IPS-15b (cell line): ENCODE results near the gene MGRN1.

Experiments
- H3K27me3 ChIP-seq: one replicate; pipeline ENCODE4 v1.6.1; 2013; ENCODE audit warnings: low read length; ENCODE audit not compliant: control insufficient read depth, insufficient read depth
- H3K36me3 ChIP-seq: one replicate; pipeline ENCODE4 v1.6.1; 2013; ENCODE audit warnings: low read length; ENCODE audit not compliant: control insufficient read depth, insufficient read depth
- H3K4me1 ChIP-seq: one replicate; pipeline ENCODE4 v1.6.1; 2013; ENCODE audit warnings: mild to moderate bottlenecking, low read length; ENCODE audit not compliant: control insufficient read depth, insufficient read depth
- H3K4me3 ChIP-seq: one replicate; pipeline ENCODE4 v1.5.1; 2013; ENCODE audit warnings: low read depth, low read length
- H3K9ac ChIP-seq: one replicate; pipeline ENCODE4 v1.6.1; 2013; ENCODE audit warnings: low read depth, mild to moderate bottlenecking, low read length
- H3K9me3 ChIP-seq: one replicate; pipeline ENCODE4 v1.6.1; 2013; ENCODE audit warnings: mild to moderate bottlenecking, low read length; ENCODE audit not compliant: control insufficient read depth, insufficient read depth

MGRN1 gene

GRCh38 chr16:4593086-4593485 lies 31.5 kb upstream of the MGRN1 start:
- Histone ChIP-seq H3K4me3 (no peak overlapping the region), H3K27me3 (no peaks in the 10 kb centered on the region), H3K4me1 (peaks cover 15% of the 10 kb centered on the region), H3K9me3 (peaks cover 4% of the 10 kb centered on the region), H3K36me3 (no peaks in the 10 kb centered on the region), H3K9ac (no peak overlapping the region)

- Histone ChIP-seq H3K27me3 (no peaks in the 10 kb centered on the region), H3K36me3 (no peaks in the 10 kb centered on the region), H3K4me3 (no peak overlapping the region), H3K9me3 (no peaks in the 10 kb centered on the region), H3K4me1 (peaks cover 15% of the 10 kb centered on the region), H3K9ac (peak overlapping the region; percentile 41)
Observed at GRCh38 chr16:4594433-4595410, 29.9 kb upstream of the MGRN1 start.

GRCh38 chr16:4597174-4597573 lies 27.5 kb upstream of the MGRN1 start:
- Histone ChIP-seq H3K4me1 (peaks cover 17% of the 10 kb centered on the region), H3K36me3 (no peaks in the 10 kb centered on the region), H3K4me3 (no peak overlapping the region), H3K9me3 (no peaks in the 10 kb centered on the region), H3K27me3 (no peaks in the 10 kb centered on the region), H3K9ac (no peak overlapping the region)

GRCh38 chr16:4599037-4599436 lies 25.6 kb upstream of the MGRN1 start:
- H3K36me3 ChIP-seq = no peaks in the 10 kb centered on the region
- H3K4me1 ChIP-seq = peaks cover 3% of the 10 kb centered on the region
- no peak overlapping the region for H3K9ac ChIP-seq
- no peak overlapping the region for H3K4me3 ChIP-seq
- H3K9me3 ChIP-seq = no peaks in the 10 kb centered on the region
- H3K27me3 ChIP-seq = no peaks in the 10 kb centered on the region

DNA sequence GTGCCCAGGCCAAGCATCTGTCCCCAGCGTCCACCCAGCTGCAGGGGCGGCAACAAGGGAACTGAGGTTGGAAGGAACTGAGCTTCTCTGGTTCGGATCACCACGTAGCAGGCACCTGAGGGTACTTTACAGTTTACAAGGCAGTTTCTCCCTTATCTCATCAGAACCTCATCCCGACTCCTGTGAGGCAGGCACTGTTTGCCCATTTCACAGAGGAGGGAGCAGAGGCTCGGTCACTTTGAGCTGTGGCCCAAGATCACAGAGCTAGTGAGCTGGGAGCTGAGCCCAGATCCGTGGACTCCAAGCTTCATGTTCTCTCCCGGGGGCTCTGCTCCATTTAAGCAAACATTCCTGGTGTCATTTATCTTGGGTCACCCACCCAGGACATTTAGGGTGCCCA lies 25.1 kb upstream of the MGRN1 start:
- peaks cover 2% of the 10 kb centered on the region for H3K4me1 ChIP-seq
- no peaks in the 10 kb centered on the region for H3K27me3 ChIP-seq
- H3K36me3 ChIP-seq = no peaks in the 10 kb centered on the region
- no peak overlapping the region for H3K9ac ChIP-seq
- no peak overlapping the region for H3K4me3 ChIP-seq
- no peaks in the 10 kb centered on the region for H3K9me3 ChIP-seq

- no peak overlapping the region for H3K4me3 ChIP-seq
- peaks cover 2% of the 10 kb centered on the region for H3K4me1 ChIP-seq
- H3K9me3 ChIP-seq = no peaks in the 10 kb centered on the region
- no peaks in the 10 kb centered on the region for H3K27me3 ChIP-seq
- H3K36me3 ChIP-seq = no peaks in the 10 kb centered on the region
- H3K9ac ChIP-seq = no peak overlapping the region
Observed at GRCh38 chr16:4601036-4601863, 23.4 kb upstream of the MGRN1 start.

DNA sequence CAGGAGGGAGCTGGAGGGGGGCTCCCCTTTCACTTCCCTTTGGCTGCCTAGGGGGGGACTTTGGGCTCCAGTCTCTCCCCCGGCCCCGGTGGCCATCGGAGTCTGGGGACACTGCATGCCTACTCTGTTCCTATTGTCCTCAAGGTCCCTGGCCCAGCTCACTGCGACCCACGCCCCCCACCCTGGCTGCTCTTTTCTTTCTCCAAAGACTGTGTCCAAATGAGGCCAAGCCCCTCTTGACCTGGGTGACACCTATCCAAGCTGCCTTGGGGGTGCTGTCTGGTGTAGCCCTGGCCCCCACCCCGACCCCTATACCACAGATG lies 22.8 kb upstream of the MGRN1 start:
- H3K9me3 ChIP-seq = no peaks in the 10 kb centered on the region

DNA sequence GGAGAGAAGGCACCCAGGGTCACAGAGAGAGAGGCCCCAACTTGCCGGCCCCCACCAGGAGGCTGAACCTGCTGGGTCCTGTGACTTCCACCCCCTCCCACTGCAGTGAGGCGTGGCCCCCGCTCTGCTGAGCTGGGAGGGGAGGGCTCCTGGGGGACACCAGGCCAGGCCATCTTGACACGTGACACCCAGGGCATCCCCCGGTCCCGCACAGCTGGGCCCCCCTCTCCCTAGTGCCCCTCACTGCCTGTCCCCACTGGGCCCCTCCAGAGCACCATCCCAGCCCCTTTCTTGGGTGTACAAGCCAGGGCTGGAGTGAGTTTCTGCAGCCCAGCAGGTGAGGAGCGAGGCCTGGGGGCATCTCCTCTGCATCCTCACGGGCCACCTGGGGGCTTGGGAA lies 22.3 kb upstream of the MGRN1 start:
- Histone ChIP-seq H3K9me3 (no peaks in the 10 kb centered on the region), H3K4me3 (no peak overlapping the region), H3K4me1 (peaks cover 2% of the 10 kb centered on the region), H3K27me3 (no peaks in the 10 kb centered on the region), H3K36me3 (peaks cover 4% of the 10 kb centered on the region), H3K9ac (no peak overlapping the region)

More for the DNA sequence above, 22.8 kb upstream of the MGRN1 start:
- Histone ChIP-seq H3K27me3 (no peaks in the 10 kb centered on the region), H3K4me1 (peaks cover 2% of the 10 kb centered on the region), H3K9ac (no peak overlapping the region), H3K4me3 (no peak overlapping the region), H3K36me3 (peaks cover 3% of the 10 kb centered on the region)

DNA sequence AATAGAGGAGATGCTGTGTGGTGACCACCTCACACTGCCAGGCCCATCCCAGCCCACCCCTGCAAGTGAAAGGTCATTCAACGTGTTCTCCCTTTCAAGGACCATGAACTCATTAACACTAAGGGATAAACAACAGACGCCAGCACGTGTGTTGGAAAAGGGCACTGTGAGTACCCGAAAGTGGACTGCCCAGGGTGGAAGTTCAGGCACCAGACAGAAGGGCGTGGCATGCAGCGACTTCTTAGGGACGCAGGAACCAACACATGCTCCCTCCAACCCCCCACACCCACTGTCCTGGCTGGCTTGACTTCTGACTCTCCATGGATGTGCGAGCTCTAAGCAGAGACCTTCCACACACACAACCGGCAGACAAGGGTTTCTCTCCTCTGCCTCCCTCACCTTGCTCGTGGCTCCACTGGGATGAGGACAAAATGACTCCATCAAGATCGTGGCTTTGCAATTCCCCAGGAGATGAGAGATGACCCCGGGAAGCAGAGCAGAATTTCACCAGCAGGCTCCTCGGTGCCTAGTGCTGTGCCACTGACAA lies 20.9 kb upstream of the MGRN1 start:
- Histone ChIP-seq H3K9ac (no peak overlapping the region), H3K4me1 (peaks cover 2% of the 10 kb centered on the region), H3K36me3 (peaks cover 15% of the 10 kb centered on the region), H3K9me3 (no peaks in the 10 kb centered on the region), H3K4me3 (no peak overlapping the region), H3K27me3 (no peaks in the 10 kb centered on the region)

GRCh38 chr16:4604401-4604800 lies 20.2 kb upstream of the MGRN1 start:
- Histone ChIP-seq H3K9me3 (no peaks in the 10 kb centered on the region), H3K4me1 (peaks cover 2% of the 10 kb centered on the region), H3K9ac (no peak overlapping the region), H3K27me3 (no peaks in the 10 kb centered on the region), H3K36me3 (peaks cover 21% of the 10 kb centered on the region), H3K4me3 (no peak overlapping the region)

DNA sequence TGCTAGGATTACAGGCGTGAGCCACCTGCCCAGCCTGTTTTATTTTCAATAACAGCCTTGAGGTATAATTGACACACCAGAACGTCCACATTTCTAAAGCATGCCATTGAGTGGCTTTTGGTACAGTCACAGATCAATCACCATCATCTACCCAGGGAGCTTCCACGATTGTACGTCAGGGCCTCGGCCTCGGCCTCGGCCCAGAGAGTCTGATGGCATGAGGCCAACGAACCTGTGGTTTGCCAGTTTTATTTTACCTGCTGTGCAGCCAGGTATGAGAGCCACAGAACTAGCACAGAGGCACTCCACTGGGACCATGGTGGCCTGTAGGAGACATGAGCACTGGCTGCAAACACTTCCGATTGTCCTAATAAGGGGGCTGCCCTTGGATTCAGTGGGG lies 18.3 kb upstream of the MGRN1 start:
- H3K4me3 ChIP-seq = no peak overlapping the region
- no peaks in the 10 kb centered on the region for H3K9me3 ChIP-seq
- H3K36me3 ChIP-seq = peaks cover 28% of the 10 kb centered on the region
- H3K9ac ChIP-seq = no peak overlapping the region
- peaks cover 2% of the 10 kb centered on the region for H3K4me1 ChIP-seq
- no peaks in the 10 kb centered on the region for H3K27me3 ChIP-seq
